NB4 (cell line): ENCODE data around the gene KRTAP4-2.

Experiments used
- CTCF ChIP-seq: IDR thresholded peaks from one replicate; pipeline ENCODE4 v1.5.1; 2012; ENCODE audit warnings: low read depth, low read length
- MAX ChIP-seq: IDR thresholded peaks from 2 replicates; pipeline ENCODE4 v1.6.1; 2011; ENCODE audit warnings: low read depth, low read length
- MYC ChIP-seq: IDR thresholded peaks from 2 replicates; pipeline ENCODE4 v1.6.1; 2011; ENCODE audit warnings: low read depth, low read length
- POLR2A ChIP-seq: IDR thresholded peaks from 2 replicates; pipeline ENCODE4 v1.6.1; 2011; ENCODE audit warnings: mild to moderate bottlenecking; ENCODE audit not compliant: insufficient read length; ENCODE audit errors: extremely low read depth

- TF ChIP-seq CTCF (no peak), POLR2A (no peak), MAX (no peak), MYC (no peak)
Measured at GRCh38 chr17:41167561-41167960, 10.5 kb downstream of the KRTAP4-2 start.
